OCI-LY1 (cell line): Measurements from ENCODE around the gene BICDL1.

Experiments
- H2AFZ ChIP-seq: fragments of 200-600 bp; sonication (generic), shearing (Covaris generic); 2 replicates; pipeline ENCODE4 v1.6.0; 2014; ENCODE audit warnings: antibody characterized with exemption, mild to moderate bottlenecking, low read length
- H3F3A ChIP-seq: fragments of 200-600 bp; sonication (generic), shearing (Covaris generic); 2 replicates; pipeline ENCODE4 v1.6.0; 2014; ENCODE audit warnings: mild to moderate bottlenecking, antibody characterized with exemption, low read length, moderate library complexity; ENCODE audit not compliant: insufficient read depth
- H3K27ac ChIP-seq: fragments of 200-600 bp; sonication (generic); 2 replicates; pipeline ENCODE4 v1.5.1; 2014; ENCODE audit warnings: low read length, mixed run types, mild to moderate bottlenecking, low read depth; ENCODE audit not compliant: poor library complexity, severe bottlenecking
- H3K27me3 ChIP-seq: fragments of 200-600 bp; sonication (generic); 2 replicates; pipeline ENCODE4 v1.6.0; 2014; ENCODE audit warnings: antibody characterized with exemption, mild to moderate bottlenecking, low read length, moderate library complexity; ENCODE audit not compliant: insufficient read depth
- H3K36me3 ChIP-seq: fragments of 200-600 bp; sonication (generic); 2 replicates; pipeline ENCODE4 v1.6.1; 2014; ENCODE audit warnings: mild to moderate bottlenecking, antibody characterized with exemption, low read length, moderate library complexity, mixed read lengths; ENCODE audit not compliant: insufficient read depth
- H3K4me1 ChIP-seq: fragments of 200-600 bp; sonication (generic); 2 replicates; pipeline ENCODE4 v1.5.1; 2014; ENCODE audit warnings: mild to moderate bottlenecking, low read length, moderate library complexity; ENCODE audit not compliant: insufficient read depth, severe bottlenecking
- H3K4me2 ChIP-seq: fragments of 200-600 bp; sonication (generic), shearing (Covaris generic); 2 replicates; pipeline ENCODE4 v1.6.1; 2014; ENCODE audit warnings: low read length
- H3K4me3 ChIP-seq: fragments of 200-600 bp; sonication (generic); 2 replicates; pipeline ENCODE4 v1.5.1; 2014; ENCODE audit warnings: low read length, low read depth, mild to moderate bottlenecking, mixed read lengths; ENCODE audit not compliant: poor library complexity, severe bottlenecking
- H3K79me2 ChIP-seq: fragments of 200-600 bp; shearing (Covaris generic); 2 replicates; pipeline ENCODE4 v1.6.1; 2016; ENCODE audit warnings: mixed run types, low read length, mixed read lengths; ENCODE audit not compliant: insufficient read depth
- H3K9ac ChIP-seq: fragments of 200-600 bp; sonication (generic), shearing (Covaris generic); 2 replicates; pipeline ENCODE4 v1.6.1; 2014; ENCODE audit warnings: mild to moderate bottlenecking, low read length, mixed read lengths
- H3K9me2 ChIP-seq: fragments of 200-600 bp; sonication (generic), shearing (Covaris generic); 2 replicates; pipeline ENCODE4 v1.6.1; 2014; ENCODE audit warnings: low read depth, mild to moderate bottlenecking, low read length, mixed read lengths
- H3K9me3 ChIP-seq: fragments of 200-600 bp; shearing (Covaris generic); 2 replicates; pipeline ENCODE4 v1.6.1; 2014; ENCODE audit warnings: low read length, mixed read lengths
- H4K20me1 ChIP-seq: fragments of 200-600 bp; sonication (generic), shearing (Covaris generic); 2 replicates; pipeline ENCODE4 v1.6.0; 2016; ENCODE audit warnings: mild to moderate bottlenecking, low read length; ENCODE audit not compliant: insufficient read depth
- CTCF ChIP-seq: fragments of 200-600 bp; sonication (generic), shearing (Covaris generic); IDR thresholded peaks from 2 replicates; pipeline ENCODE4 v1.5.1; 2017; ENCODE audit warnings: mild to moderate bottlenecking, antibody characterized with exemption, low read length, moderate library complexity, mixed read lengths
- EZH2 ChIP-seq: fragments of 200-600 bp; sonication (generic), shearing (Covaris generic); IDR thresholded peaks from 2 replicates; pipeline ENCODE4 v1.8.0; 2017; ENCODE audit warnings: borderline replicate concordance, mixed run types, mild to moderate bottlenecking, antibody characterized with exemption, low read length, moderate library complexity, mixed read lengths

The BICDL1 gene

GRCh38 chr12:119998471-119999245 lies 9.6 kb downstream of the BICDL1 start:
- Histone ChIP-seq H3K9me3 (no peaks in the 10 kb centered on the region), H3K4me3 (no peak overlapping the region), H3K36me3 (peaks cover 35% of the 10 kb centered on the region; the same call in 1 of the 2 replicates), H4K20me1 (no peaks in the 10 kb centered on the region), H3K79me2 (0 out of 2 replicates have a peak, but pooled peaks cover 6% of the 10 kb centered on the region), H3K9me2 (no peaks in the 10 kb centered on the region), H2AFZ (no peak overlapping the region), H3K4me1 (peaks cover 15% of the 10 kb centered on the region), H3K27me3 (no peaks in the 10 kb centered on the region), H3K27ac (no peak overlapping the region), H3K4me2 (no peak overlapping the region), H3F3A (no peaks in the 10 kb centered on the region), H3K9ac (no peak overlapping the region)
- TF ChIP-seq CTCF (no peak), EZH2 (no peak)

- TF ChIP-seq EZH2, result no peak
- Histone ChIP-seq H2AFZ (no peak overlapping the region), H3K9me3 (no peaks in the 10 kb centered on the region), H3K4me3 (no peak overlapping the region), H4K20me1 (no peaks in the 10 kb centered on the region), H3K27me3 (no peaks in the 10 kb centered on the region), H3K4me2 (no peak overlapping the region), H3K9ac (no peak overlapping the region), H3K79me2 (no peaks in the 10 kb centered on the region), H3F3A (no peaks in the 10 kb centered on the region), H3K4me1 (no peaks in the 10 kb centered on the region), H3K27ac (no peak overlapping the region), H3K36me3 (peaks cover 31% of the 10 kb centered on the region; the same call in 1 of the 2 replicates), H3K9me2 (no peaks in the 10 kb centered on the region)
Observed at GRCh38 chr12:120000556-120000955, 11.5 kb downstream of the BICDL1 start.

- Histone ChIP-seq H3K9me2 (no peaks in the 10 kb centered on the region), H3K4me3 (no peak overlapping the region), H3K9ac (no peak overlapping the region), H3K27me3 (no peaks in the 10 kb centered on the region), H4K20me1 (no peaks in the 10 kb centered on the region), H3K36me3 (peaks cover 20% of the 10 kb centered on the region), H3K79me2 (no peaks in the 10 kb centered on the region), H3K9me3 (no peaks in the 10 kb centered on the region), H3K4me1 (peaks cover 18% of the 10 kb centered on the region), H3F3A (no peaks in the 10 kb centered on the region), H3K27ac (no peak overlapping the region), H2AFZ (no peak overlapping the region), H3K4me2 (peak overlapping the region; percentile 17; the same call in 1 of the 2 replicates)
- TF ChIP-seq EZH2, result no peak
- no peak for TF ChIP-seq CTCF
Observed at GRCh38 chr12:120006258-120006975, 17.4 kb downstream of the BICDL1 start.
